ENCODE data around the gene PDILT. TPM values are rescaled to one million over a fixed set of nuclear protein-coding genes. Genes with fewer than 3 reads are reported as not detected.

PDILT gene, protein sequence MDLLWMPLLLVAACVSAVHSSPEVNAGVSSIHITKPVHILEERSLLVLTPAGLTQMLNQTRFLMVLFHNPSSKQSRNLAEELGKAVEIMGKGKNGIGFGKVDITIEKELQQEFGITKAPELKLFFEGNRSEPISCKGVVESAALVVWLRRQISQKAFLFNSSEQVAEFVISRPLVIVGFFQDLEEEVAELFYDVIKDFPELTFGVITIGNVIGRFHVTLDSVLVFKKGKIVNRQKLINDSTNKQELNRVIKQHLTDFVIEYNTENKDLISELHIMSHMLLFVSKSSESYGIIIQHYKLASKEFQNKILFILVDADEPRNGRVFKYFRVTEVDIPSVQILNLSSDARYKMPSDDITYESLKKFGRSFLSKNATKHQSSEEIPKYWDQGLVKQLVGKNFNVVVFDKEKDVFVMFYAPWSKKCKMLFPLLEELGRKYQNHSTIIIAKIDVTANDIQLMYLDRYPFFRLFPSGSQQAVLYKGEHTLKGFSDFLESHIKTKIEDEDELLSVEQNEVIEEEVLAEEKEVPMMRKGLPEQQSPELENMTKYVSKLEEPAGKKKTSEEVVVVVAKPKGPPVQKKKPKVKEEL
- total RNA-seq: not detected in 2 replicates

DNA sequence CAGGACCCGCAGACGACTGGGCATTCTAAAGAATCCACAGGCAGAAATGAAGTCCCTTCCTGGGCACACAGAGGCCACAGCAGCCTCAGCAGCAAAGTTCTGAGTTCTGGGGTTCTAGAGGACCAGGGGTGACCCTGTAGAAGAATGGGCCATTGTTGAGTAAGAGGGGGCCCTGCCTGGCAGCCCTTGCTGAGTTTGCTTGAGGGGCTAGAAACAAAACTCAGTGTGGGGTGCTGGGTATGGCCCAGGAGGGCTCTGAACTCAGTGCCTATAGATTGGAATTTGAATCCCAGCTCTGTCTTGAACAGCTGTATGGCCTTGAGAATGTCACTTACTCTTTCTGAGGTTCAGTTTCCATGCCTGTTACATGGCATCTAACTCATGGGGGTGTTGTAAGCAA, at the start of gene PDILT:
Gene PDILT (minus strand): TSS at position 101 of the 400 bp plus-strand sequence. CDS start 5,437 bp downstream, outside the sequence.

DNA sequence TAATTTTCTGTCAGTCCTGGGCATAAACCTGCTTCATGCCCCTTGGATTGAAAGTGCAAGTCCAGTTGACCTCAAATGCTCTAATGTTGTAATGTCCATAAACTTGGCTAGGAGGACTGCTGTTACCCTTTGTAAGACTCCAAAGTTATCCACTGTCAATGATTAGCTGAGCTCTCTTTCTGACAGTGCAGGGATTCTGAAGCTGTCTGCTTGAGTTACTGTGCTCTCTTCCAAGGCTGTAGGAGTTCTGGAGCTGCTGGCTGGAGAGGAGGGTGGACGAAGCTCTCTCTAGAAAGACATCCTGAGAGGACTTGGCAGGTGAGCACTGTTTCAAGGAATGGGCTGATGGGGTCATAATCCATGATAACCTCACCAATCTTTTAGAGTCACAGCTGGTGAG, 46.8 kb upstream of the PDILT start, which contains the start of gene ACSM2A:
Gene ACSM2A (plus strand): TSS at position 158 of the 400 bp plus-strand sequence. CDS start 8,594 bp downstream, outside the sequence.

GRCh38 chr16:20409398-20410120, 5.0 kb upstream of the PDILT start, which contains the start of gene ACSM5:
Gene ACSM5 (plus strand): TSS chr16:20409534. CDS start chr16:20411485, 1,951 bp downstream.

GRCh38 chr16:20352615-20353014, 51.9 kb downstream of the PDILT start, which contains the start of gene UMOD:
Gene UMOD (minus strand): TSS chr16:20352715. CDS start chr16:20350737, 1,978 bp downstream.

GRCh38 chr16:20327444-20328041, 77.0 kb downstream of the PDILT start, which contains the start of gene GP2:
Gene GP2 (minus strand): TSS chr16:20327513. CDS start chr16:20326431, 1,082 bp downstream.

Other genes with a start within 250 kb of the PDILT start
- not detected in 2 replicates for gene GP2, start 77.2 kb downstream of the PDILT start, total RNA-seq
- gene UMOD, start 52.0 kb downstream of the PDILT start, total RNA-seq: not detected in 2 replicates
- gene ACSM5, start 4.8 kb upstream of the PDILT start, total RNA-seq: 0.17 TPM in 1 of 2 replicates, not detected in the other
- not detected in 2 replicates for gene ACSM2A, start 46.8 kb upstream of the PDILT start, total RNA-seq
- not detected in 2 replicates for gene ACSM2B, start 171.6 kb upstream of the PDILT start, total RNA-seq